SK-N-SH treated with all-trans-retinoic acid at 6 μM for 48 hours (cell line): ENCODE results near the gene MIGA1.
"Not testable (repeated sequence)": the region's sequence is repeated elsewhere in the genome, so short reads cannot be mapped to it uniquely, and the experiment has no call there.

Experiments
- BACH2 ChIP-seq: fragments of 250-450 bp; sonication (Bioruptor Pico); IDR thresholded peaks from 2 replicates; pipeline ENCODE4 v1.9.0; 2021; ENCODE audit warnings: mild to moderate bottlenecking, borderline replicate concordance
- CREB5 ChIP-seq: fragments of 250-450 bp; sonication (Bioruptor Pico); IDR thresholded peaks from 2 replicates; pipeline ENCODE4 v1.5.1; 2020; ENCODE audit warnings: low read depth, mild to moderate bottlenecking, moderate library complexity
- GLIS3 ChIP-seq: fragments of 250-450 bp; sonication (Bioruptor Pico); IDR thresholded peaks from 2 replicates; pipeline ENCODE4 v1.5.0; 2020; ENCODE audit warnings: mild to moderate bottlenecking, moderate library complexity
- PATZ1 ChIP-seq: fragments of 250-450 bp; sonication (Bioruptor Pico); IDR thresholded peaks from 2 replicates; pipeline ENCODE4 v1.8.0; 2020; ENCODE audit warnings: mild to moderate bottlenecking, moderate library complexity, borderline replicate concordance
- RARB ChIP-seq: fragments of 250-450 bp; sonication (Bioruptor Pico); IDR thresholded peaks from 2 replicates; pipeline ENCODE4 v1.8.0; 2021; ENCODE audit warnings: mild to moderate bottlenecking, moderate library complexity
- SNAI2 ChIP-seq: fragments of 250-450 bp; sonication (Bioruptor Pico); IDR thresholded peaks from 2 replicates; pipeline ENCODE4 v1.5.0; 2020; ENCODE audit warnings: mild to moderate bottlenecking, moderate library complexity
- TOX ChIP-seq: fragments of 250-450 bp; sonication (Bioruptor Pico); IDR thresholded peaks from 2 replicates; pipeline ENCODE4 v1.8.0; 2021; ENCODE audit warnings: mild to moderate bottlenecking, moderate library complexity, borderline replicate concordance
- ZFP30 ChIP-seq: fragments of 450-650 bp; formaldehyde crosslinking; IDR thresholded peaks from 2 replicates; pipeline ENCODE4 v1.5.0; 2022; ENCODE audit warnings: mild to moderate bottlenecking, moderate library complexity
- ZNF565 ChIP-seq: fragments of 450-650 bp; formaldehyde crosslinking; conservative IDR thresholded peaks from 2 replicates; pipeline ENCODE4 v1.5.0; 2020; ENCODE audit warnings: low read depth, mild to moderate bottlenecking, moderate library complexity

GRCh38 chr1:77809787-77810462 is 30.5 kb downstream of the MIGA1 start:
- TF ChIP-seq TOX (CRISPR knock-in tag); ZFP30 (CRISPR knock-in tag); RARB (CRISPR knock-in tag); SNAI2 (CRISPR knock-in tag); ZNF565 (CRISPR knock-in tag); GLIS3 (CRISPR knock-in tag); PATZ1 (CRISPR knock-in tag); BACH2 (CRISPR knock-in tag); CREB5: not testable (repeated sequence)
